Measurements from ENCODE around the gene NOVA2. TPM values are rescaled to one million over a fixed set of nuclear protein-coding genes. Genes with fewer than 3 reads are reported as not detected.
"Not testable (repeated sequence)": the region's sequence is repeated elsewhere in the genome, so short reads cannot be mapped to it uniquely, and the experiment has no call there.

Gene NOVA2
- total RNA-seq, 1 experiment from 2014 or later = not detected

GRCh38 chr19:45899919-45900589, 73.6 kb downstream of the NOVA2 start:
- H3K9me3 ChIP-seq (replicated peaks) = no peaks in the 10 kb centered on the region

GRCh38 chr19:45899253-45899652, 74.4 kb downstream of the NOVA2 start:
- H3K27me3 ChIP-seq (replicated peaks) = no peaks in the 10 kb centered on the region
- peaks cover 10% of the 10 kb centered on the region for H3K4me1 ChIP-seq (replicated peaks)
- H3K4me3 ChIP-seq = no peak overlapping the region
- no peak overlapping the region for H3K27ac ChIP-seq
- no peaks in the 10 kb centered on the region for H3K9me3 ChIP-seq (replicated peaks)
- DNase-seq (ENCODE audit: low read depth in 1 of 2, low spot score in 2 of 2) = no peak
- peaks cover 39% of the 10 kb centered on the region for H3K36me3 ChIP-seq

More at GRCh38 chr19:45899919-45900589, 73.6 kb downstream of the NOVA2 start:
- no peaks in the 10 kb centered on the region for H3K27me3 ChIP-seq (replicated peaks)
- H3K27ac ChIP-seq = no peak overlapping the region
- H3K4me1 ChIP-seq (replicated peaks) = peaks cover 10% of the 10 kb centered on the region
- peaks cover 35% of the 10 kb centered on the region for H3K36me3 ChIP-seq
- H3K4me3 ChIP-seq = no peak overlapping the region
- no peak for DNase-seq (ENCODE audit: low read depth in 1 of 2, low spot score in 2 of 2)

GRCh38 chr19:45897261-45897812, 76.3 kb downstream of the NOVA2 start:
- no peak for DNase-seq (ENCODE audit: low read depth in 1 of 2, low spot score in 2 of 2)
- peaks cover 5% of the 10 kb centered on the region for H3K4me1 ChIP-seq (replicated peaks)
- H3K27ac ChIP-seq = no peak overlapping the region
- H3K9me3 ChIP-seq (replicated peaks) = no peaks in the 10 kb centered on the region
- no peak overlapping the region for H3K4me3 ChIP-seq
- H3K27me3 ChIP-seq (replicated peaks) = no peaks in the 10 kb centered on the region
- H3K36me3 ChIP-seq = peaks cover 39% of the 10 kb centered on the region

- not testable (repeated sequence) for H3K27ac ChIP-seq; H3K9me3 ChIP-seq (replicated peaks); H3K27me3 ChIP-seq (replicated peaks); H3K4me1 ChIP-seq (replicated peaks); H3K4me3 ChIP-seq; DNase-seq (ENCODE audit: low read depth in 1 of 2, low spot score in 2 of 2)
- H3K36me3 ChIP-seq = peaks cover 35% of the 10 kb centered on the region
Measured at GRCh38 chr19:45895983-45896599, 77.6 kb downstream of the NOVA2 start.

GRCh38 chr19:45895519-45895972, 78.1 kb downstream of the NOVA2 start:
- Histone ChIP-seq H3K4me3 (no peak overlapping the region), H3K27me3 (replicated peaks) (no peaks in the 10 kb centered on the region), H3K36me3 (peaks cover 31% of the 10 kb centered on the region), H3K4me1 (replicated peaks) (no peaks in the 10 kb centered on the region), H3K27ac (no peak overlapping the region), H3K9me3 (replicated peaks) (no peaks in the 10 kb centered on the region)
- DNase-seq (ENCODE audit: low read depth in 1 of 2, low spot score in 2 of 2) = no peak

- peaks cover 10% of the 10 kb centered on the region for H3K36me3 ChIP-seq
- no peaks in the 10 kb centered on the region for H3K27me3 ChIP-seq (replicated peaks)
- no peak for DNase-seq (ENCODE audit: low read depth in 1 of 2, low spot score in 2 of 2)
- peaks cover 6% of the 10 kb centered on the region for H3K4me1 ChIP-seq (replicated peaks)
- H3K4me3 ChIP-seq = no peak overlapping the region
- no peak overlapping the region for H3K27ac ChIP-seq
- H3K9me3 ChIP-seq (replicated peaks) = no peaks in the 10 kb centered on the region
Measured at GRCh38 chr19:45890877-45891276, 82.8 kb downstream of the NOVA2 start.

GRCh38 chr19:45889210-45889885, 84.3 kb downstream of the NOVA2 start:
- DNase-seq (ENCODE audit: low read depth in 1 of 2, low spot score in 2 of 2) = no peak
- H3K36me3 ChIP-seq = peaks cover 16% of the 10 kb centered on the region
- H3K4me3 ChIP-seq = no peak overlapping the region
- H3K4me1 ChIP-seq (replicated peaks) = peaks cover 20% of the 10 kb centered on the region
- H3K27ac ChIP-seq = no peak overlapping the region
- no peaks in the 10 kb centered on the region for H3K27me3 ChIP-seq (replicated peaks)
- no peaks in the 10 kb centered on the region; the same call in 1 of the 2 replicates for H3K9me3 ChIP-seq (replicated peaks)

GRCh38 chr19:45887200-45887710, 86.4 kb downstream of the NOVA2 start:
- H3K9me3 ChIP-seq (replicated peaks) = no peaks in the 10 kb centered on the region; the same call in 1 of the 2 replicates
- H3K4me1 ChIP-seq (replicated peaks) = peaks cover 25% of the 10 kb centered on the region
- peak overlapping the region; percentile 80 for H3K27ac ChIP-seq
- no peak for DNase-seq (ENCODE audit: low read depth in 1 of 2, low spot score in 2 of 2)
- H3K36me3 ChIP-seq = peaks cover 35% of the 10 kb centered on the region
- H3K27me3 ChIP-seq (replicated peaks) = no peaks in the 10 kb centered on the region
- H3K4me3 ChIP-seq = peak overlapping the region; percentile 86

- Histone ChIP-seq H3K9me3 (replicated peaks) (no peaks in the 10 kb centered on the region; the same call in 1 of the 2 replicates), H3K36me3 (peaks cover 35% of the 10 kb centered on the region), H3K4me1 (replicated peaks) (peaks cover 25% of the 10 kb centered on the region), H3K27ac (peak overlapping the region; percentile 80), H3K4me3 (peak overlapping the region; percentile 86), H3K27me3 (replicated peaks) (no peaks in the 10 kb centered on the region)
- peak; percentile 92 to 94 for DNase-seq (ENCODE audit: low read depth in 1 of 2, low spot score in 2 of 2)
Measured at GRCh38 chr19:45886427-45887199, 87.1 kb downstream of the NOVA2 start.

- Histone ChIP-seq H3K4me1 (replicated peaks) (peaks cover 25% of the 10 kb centered on the region), H3K36me3 (peaks cover 35% of the 10 kb centered on the region), H3K27ac (peak within 1 kb of the TSS; percentile 80), H3K4me3 (peak within 1 kb of the TSS; percentile 86), H3K9me3 (replicated peaks) (no peaks in the 10 kb centered on the region; the same call in 1 of the 2 replicates), H3K27me3 (replicated peaks) (no peaks in the 10 kb centered on the region)
- peak; percentile 91 to 92 for DNase-seq (ENCODE audit: low read depth in 1 of 2, low spot score in 2 of 2)
Measured at GRCh38 chr19:45885556-45886426, 87.9 kb downstream of the NOVA2 start, which contains the start of gene IRF2BP1. Gene IRF2BP1, minus strand, starts transcription at chr19:45886141. Its CDS starts 367 bp downstream, at chr19:45885774.

- H3K27ac ChIP-seq = peak overlapping the region; percentile 80; the same call in 1 of the 2 replicates
- DNase-seq (ENCODE audit: low read depth in 1 of 2, low spot score in 2 of 2) = no peak
- H3K4me1 ChIP-seq (replicated peaks) = peaks cover 25% of the 10 kb centered on the region
- peak overlapping the region; percentile 86 for H3K4me3 ChIP-seq
- no peaks in the 10 kb centered on the region for H3K27me3 ChIP-seq (replicated peaks)
- H3K36me3 ChIP-seq = peaks cover 35% of the 10 kb centered on the region
- no peaks in the 10 kb centered on the region; the same call in 1 of the 2 replicates for H3K9me3 ChIP-seq (replicated peaks)
Measured at GRCh38 chr19:45884682-45885555, 88.7 kb downstream of the NOVA2 start.
